VCaP (cell line): Measurements from ENCODE around the gene SNX12.

ENCODE experiments used
- H3K27ac ChIP-seq: fragments of 450-650 bp; 2 replicates; pipeline ENCODE4 v1.5.1; 2017
- TF ChIP-seq, protein P1 (sequence below): fragments of 450-650 bp; conservative IDR thresholded peaks from 2 replicates; pipeline ENCODE4 v1.5.1; 2017; ENCODE audit warnings: mild to moderate bottlenecking, moderate library complexity

The SNX12 gene

DNA sequence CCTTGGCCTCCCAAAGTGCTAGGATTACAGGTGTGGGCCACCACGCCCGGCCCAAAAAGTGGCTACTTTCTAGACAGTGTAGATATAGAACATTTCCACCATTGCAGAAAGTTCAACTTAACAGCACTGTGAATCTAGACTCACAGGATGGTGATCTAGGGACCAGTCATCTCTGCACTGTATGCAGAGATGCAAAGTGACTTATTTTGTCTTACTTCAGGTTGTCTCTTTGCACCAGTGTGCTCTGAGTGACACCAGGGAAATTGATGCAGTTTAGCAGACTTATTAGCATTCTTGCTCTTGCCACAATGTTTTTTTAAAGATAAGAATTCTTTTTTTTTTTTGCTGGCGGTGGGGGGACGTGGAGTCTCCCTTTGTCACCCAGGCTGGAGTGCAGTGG, 14.7 kb upstream of the SNX12 start:
- TF ChIP-seq, protein P1, sequence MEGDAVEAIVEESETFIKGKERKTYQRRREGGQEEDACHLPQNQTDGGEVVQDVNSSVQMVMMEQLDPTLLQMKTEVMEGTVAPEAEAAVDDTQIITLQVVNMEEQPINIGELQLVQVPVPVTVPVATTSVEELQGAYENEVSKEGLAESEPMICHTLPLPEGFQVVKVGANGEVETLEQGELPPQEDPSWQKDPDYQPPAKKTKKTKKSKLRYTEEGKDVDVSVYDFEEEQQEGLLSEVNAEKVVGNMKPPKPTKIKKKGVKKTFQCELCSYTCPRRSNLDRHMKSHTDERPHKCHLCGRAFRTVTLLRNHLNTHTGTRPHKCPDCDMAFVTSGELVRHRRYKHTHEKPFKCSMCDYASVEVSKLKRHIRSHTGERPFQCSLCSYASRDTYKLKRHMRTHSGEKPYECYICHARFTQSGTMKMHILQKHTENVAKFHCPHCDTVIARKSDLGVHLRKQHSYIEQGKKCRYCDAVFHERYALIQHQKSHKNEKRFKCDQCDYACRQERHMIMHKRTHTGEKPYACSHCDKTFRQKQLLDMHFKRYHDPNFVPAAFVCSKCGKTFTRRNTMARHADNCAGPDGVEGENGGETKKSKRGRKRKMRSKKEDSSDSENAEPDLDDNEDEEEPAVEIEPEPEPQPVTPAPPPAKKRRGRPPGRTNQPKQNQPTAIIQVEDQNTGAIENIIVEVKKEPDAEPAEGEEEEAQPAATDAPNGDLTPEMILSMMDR = no peak
- H3K27ac ChIP-seq = no peak overlapping the region

GRCh38 chrX:71082124-71082647, 14.1 kb upstream of the SNX12 start:
- H3K27ac ChIP-seq = no peak overlapping the region
- TF ChIP-seq, protein P1 = no peak

DNA sequence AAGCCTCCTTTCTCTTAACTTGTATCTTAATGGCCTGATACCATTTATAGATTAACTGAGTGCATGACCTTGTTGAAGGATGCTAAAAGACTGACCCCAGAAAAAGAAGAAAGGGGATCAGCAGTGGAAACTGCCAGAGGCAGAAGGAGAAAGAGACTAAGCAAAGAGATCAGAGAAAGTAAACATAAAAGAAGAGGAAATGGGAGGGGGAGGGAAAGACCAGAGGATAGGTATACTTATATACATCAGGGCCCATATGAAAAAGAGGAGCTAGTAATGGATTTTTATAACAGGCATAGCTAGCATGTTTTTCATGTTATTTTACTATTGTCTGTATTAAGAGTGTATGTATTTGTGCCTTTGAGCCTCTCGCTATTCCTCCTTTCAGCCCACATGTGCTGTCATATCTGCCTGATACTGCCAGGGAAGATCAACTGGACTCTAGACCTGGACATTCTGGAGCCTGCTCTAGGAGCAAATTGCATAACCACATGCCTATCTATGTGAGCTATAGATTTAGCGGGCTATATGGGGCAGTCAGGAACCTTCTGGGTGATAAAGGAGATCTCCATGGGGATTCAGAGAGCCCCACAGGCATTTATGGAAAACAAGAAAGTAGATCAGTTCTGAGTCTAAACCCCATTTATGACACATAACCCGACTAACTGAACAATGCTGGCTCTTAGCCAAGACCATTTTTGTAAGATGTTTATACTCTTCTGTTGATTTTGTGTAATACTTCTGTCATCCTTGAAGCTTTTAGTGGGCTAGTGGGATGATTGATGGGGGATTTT, 13.4 kb upstream of the SNX12 start:
- TF ChIP-seq, protein P1 = no peak
- no peak overlapping the region for H3K27ac ChIP-seq

DNA sequence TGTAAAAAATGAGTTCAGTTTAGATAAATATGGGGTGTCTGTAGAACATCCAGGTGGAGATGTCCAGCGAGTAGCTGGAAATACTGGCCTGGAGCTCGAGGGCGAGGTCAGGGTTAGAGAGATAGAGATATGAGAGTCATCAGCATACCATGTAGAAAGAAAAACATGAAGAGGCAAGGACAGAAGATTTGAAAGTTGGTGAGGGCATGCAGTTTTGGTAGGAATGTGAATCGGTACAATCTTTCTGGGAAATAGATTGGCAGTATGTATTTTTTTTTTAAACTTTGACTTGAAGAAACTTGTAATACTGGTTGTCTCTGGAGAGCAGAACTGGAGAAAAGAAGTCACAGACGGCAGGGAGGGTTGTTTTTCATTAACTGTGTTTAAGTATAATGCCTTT, 2.4 kb upstream of the SNX12 start:
- H3K27ac ChIP-seq = no peak overlapping the region
- TF ChIP-seq, protein P1 = no peak

DNA sequence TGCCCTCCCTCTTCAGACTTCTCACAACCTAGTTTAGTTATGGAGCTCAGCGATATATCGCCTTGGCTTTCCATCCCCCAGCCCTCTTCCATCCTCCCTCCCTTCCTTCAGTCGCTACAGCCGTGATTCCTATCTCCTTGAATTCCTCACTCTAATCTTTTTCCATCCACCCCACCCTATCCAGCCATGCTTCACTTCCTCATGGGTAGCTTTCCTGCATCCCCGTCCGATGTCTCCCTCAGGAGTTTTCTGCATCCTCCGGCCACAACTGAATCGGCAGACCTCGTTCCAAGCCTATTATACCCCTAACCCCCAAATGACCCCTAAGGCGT, 456 bp downstream of the SNX12 start:
- TF ChIP-seq, protein P1 = no peak
- H3K27ac ChIP-seq = peak overlapping the region; percentile 75

GRCh38 chrX:71067089-71067488, 1.0 kb downstream of the SNX12 start:
- TF ChIP-seq, protein P1 = no peak
- peak overlapping the region; percentile 75 for H3K27ac ChIP-seq

GRCh38 chrX:71060127-71060526, 8.0 kb downstream of the SNX12 start:
- TF ChIP-seq, protein P1 = no peak
- no peak overlapping the region for H3K27ac ChIP-seq
